Upper lobe of left lung (tissue), 4 donors: ENCODE measurements around the gene TERT.

Experiments used
- CTCF ChIP-seq, 6 experiments: fragments of 450-650 bp in 4 of 6; fragments of 200-600 bp in 2 of 6; sonication (generic) in 2 of 6; IDR thresholded peaks; one replicate each; pipeline ENCODE4 v1.5.1; 2016 to 2019; ENCODE audit warnings: antibody characterized with exemption in 6 of 6
- EP300 ChIP-seq, 4 donors: sonication (generic); formaldehyde crosslinking; IDR thresholded peaks; one replicate each; pipeline ENCODE4 v1.5.1; 2017; ENCODE audit warnings: antibody characterized with exemption in 4 of 4, control low read depth in 2 of 4
- POLR2A ChIP-seq, 4 donors: fragments of 450-650 bp; IDR thresholded peaks; one replicate each; pipeline ENCODE4 v1.5.1; 2016 to 2017; ENCODE audit warnings: antibody characterized with exemption in 4 of 4, mild to moderate bottlenecking in 2 of 4

- TF ChIP-seq EP300 (IDR thresholded peaks at IDR 0.05) (no peak), CTCF (IDR thresholded peaks at IDR 0.05) (no peak), POLR2A (IDR thresholded peaks at IDR 0.05) (no peak)
Observed at GRCh38 chr5:1317921-1318565, 23.2 kb upstream of the TERT start.
